ENCODE measurements around the gene VSX1.

VSX1 gene

DNA sequence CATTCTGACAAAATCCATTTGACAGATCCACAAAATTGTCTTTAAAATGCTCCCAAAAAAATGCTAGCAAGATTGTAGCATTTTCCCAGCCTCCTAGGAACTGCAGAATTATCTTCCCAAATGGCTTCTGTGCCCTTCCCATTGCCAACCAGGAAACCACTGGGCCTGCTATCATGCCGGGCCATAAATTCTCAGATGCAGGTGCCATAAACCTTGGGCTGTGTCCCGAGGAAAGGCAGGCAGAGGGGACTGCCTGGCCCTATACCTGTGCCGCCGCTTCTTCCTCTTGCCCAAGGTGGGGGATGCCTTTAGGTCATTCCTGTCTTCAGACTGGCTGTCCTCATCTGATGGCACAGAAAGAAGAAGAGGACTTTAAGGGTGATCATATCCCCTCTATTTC lies 2.8 kb downstream of the VSX1 start:
- Mint-ChIP-seq H3K4me1 (ENCODE audit: low read depth) (peaks cover 36% of the 10 kb centered on the region), H3K4me3 (no peak overlapping the region), H3K9me3 (no peaks in the 10 kb centered on the region), H3K27ac (no peak overlapping the region), H3K36me3 (ENCODE audit: low read depth) (no peaks in the 10 kb centered on the region), H3K27me3 (peaks cover 82% of the 10 kb centered on the region)

DNA sequence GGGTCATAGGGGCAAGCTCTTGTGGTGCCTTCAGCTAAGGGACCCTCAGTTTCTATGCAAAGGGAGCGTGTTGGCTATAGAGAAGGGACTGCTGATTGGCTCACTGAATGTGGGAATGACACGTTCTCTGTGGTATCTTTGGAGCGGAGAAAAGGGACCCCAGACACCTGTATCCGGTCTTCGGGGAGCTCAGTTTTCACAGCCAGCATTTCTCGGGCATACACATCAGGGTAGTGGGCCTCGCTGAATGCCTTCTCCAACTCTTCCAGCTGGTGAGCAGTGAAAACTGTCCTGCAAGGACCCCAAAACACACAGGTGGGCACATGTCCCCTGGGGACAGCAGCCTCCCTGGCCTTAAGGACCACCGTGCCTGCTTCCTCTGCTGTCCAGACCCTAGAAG lies 3.3 kb downstream of the VSX1 start:
- no peaks in the 10 kb centered on the region for H3K36me3 Mint-ChIP-seq (ENCODE audit: low read depth)
- H3K27ac Mint-ChIP-seq = no peak overlapping the region
- peaks cover 80% of the 10 kb centered on the region for H3K27me3 Mint-ChIP-seq
- no peak overlapping the region for H3K4me3 Mint-ChIP-seq
- H3K4me1 Mint-ChIP-seq (ENCODE audit: low read depth) = peaks cover 31% of the 10 kb centered on the region
- no peaks in the 10 kb centered on the region for H3K9me3 Mint-ChIP-seq

GRCh38 chr20:25077610-25078169 lies 4.3 kb downstream of the VSX1 start:
- Mint-ChIP-seq H3K27ac (no peak overlapping the region), H3K4me1 (ENCODE audit: low read depth) (peaks cover 26% of the 10 kb centered on the region), H3K27me3 (peaks cover 79% of the 10 kb centered on the region), H3K36me3 (ENCODE audit: low read depth) (no peaks in the 10 kb centered on the region), H3K9me3 (no peaks in the 10 kb centered on the region), H3K4me3 (peak overlapping the region; percentile 20)

DNA sequence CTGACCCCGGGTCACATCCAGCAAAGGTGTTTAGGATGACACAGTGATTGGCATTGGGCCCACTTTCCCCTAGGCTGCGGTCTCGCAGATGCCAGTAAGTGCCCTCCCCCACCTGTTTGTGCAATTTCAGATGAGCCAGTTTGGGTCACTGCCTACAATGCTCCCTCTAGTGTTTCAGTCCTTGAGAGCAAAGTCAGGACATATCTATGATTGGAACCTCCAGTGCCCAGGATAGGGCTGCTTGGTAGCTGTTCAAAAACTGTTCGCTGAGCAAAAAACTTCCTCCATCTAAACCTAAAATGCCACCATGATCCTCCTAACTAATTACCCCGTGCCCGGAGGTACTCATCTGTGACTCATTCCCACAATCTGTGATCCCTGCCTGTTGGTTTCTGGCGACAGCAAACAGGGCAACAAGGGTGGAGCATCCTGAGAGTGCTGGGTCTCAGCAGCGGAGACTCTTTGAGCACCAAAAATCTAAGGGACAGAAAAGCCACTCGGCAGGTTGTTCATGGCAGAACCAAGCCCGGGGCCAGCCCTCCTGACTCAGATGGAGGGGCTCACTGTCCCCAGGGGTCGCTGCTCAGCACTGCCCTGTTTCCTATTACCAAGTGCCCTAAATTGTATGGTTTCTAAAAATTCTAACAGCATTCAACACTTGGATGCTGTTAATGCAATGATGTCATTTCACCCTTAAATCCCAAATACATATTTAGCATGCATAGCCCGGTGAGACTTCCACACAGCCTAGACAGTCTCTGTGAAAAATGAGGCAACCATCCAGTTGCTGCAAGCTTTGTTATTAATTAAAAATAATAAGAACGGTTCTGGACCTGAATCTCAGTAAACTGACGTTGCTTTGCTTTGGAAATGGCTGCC lies 5.0 kb downstream of the VSX1 start:
- peaks cover 19% of the 10 kb centered on the region for H3K4me1 Mint-ChIP-seq (ENCODE audit: low read depth)
- peaks cover 78% of the 10 kb centered on the region for H3K27me3 Mint-ChIP-seq
- H3K9me3 Mint-ChIP-seq = no peaks in the 10 kb centered on the region
- H3K4me3 Mint-ChIP-seq = peak overlapping the region; percentile 20
- H3K27ac Mint-ChIP-seq = no peak overlapping the region
- no peaks in the 10 kb centered on the region for H3K36me3 Mint-ChIP-seq (ENCODE audit: low read depth)

DNA sequence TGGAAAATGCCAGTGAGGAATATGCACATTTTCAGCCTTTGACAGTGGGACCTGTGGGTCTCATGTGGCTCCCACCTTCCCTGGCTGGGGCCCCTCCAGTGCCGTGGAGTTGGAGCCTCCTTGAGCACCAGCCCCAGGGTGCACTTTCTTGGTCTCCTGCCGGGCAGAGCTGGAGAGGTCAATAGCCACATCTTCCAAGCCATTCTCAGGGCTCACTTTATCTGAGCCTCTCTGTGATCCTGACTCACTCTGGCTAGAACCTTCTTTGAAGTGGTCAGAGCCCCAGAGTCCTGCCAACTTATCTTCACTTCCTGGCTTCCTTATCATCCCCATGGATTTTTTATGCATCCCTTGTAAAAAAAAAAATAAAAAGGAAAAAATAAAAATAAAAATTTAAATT lies 5.7 kb downstream of the VSX1 start:
- no peak overlapping the region for H3K27ac Mint-ChIP-seq
- H3K36me3 Mint-ChIP-seq (ENCODE audit: low read depth) = no peaks in the 10 kb centered on the region
- no peaks in the 10 kb centered on the region for H3K9me3 Mint-ChIP-seq
- H3K4me1 Mint-ChIP-seq (ENCODE audit: low read depth) = peaks cover 19% of the 10 kb centered on the region
- no peak overlapping the region for H3K4me3 Mint-ChIP-seq
- H3K27me3 Mint-ChIP-seq = peaks cover 83% of the 10 kb centered on the region

- Mint-ChIP-seq H3K9me3 (no peaks in the 10 kb centered on the region), H3K4me3 (no peak overlapping the region), H3K27me3 (peaks cover 76% of the 10 kb centered on the region), H3K27ac (no peak overlapping the region), H3K4me1 (ENCODE audit: low read depth) (peaks cover 15% of the 10 kb centered on the region), H3K36me3 (ENCODE audit: low read depth) (no peaks in the 10 kb centered on the region)
These were observed 8.4 kb downstream of the VSX1 start for GRCh38 chr20:25073544-25073943.

DNA sequence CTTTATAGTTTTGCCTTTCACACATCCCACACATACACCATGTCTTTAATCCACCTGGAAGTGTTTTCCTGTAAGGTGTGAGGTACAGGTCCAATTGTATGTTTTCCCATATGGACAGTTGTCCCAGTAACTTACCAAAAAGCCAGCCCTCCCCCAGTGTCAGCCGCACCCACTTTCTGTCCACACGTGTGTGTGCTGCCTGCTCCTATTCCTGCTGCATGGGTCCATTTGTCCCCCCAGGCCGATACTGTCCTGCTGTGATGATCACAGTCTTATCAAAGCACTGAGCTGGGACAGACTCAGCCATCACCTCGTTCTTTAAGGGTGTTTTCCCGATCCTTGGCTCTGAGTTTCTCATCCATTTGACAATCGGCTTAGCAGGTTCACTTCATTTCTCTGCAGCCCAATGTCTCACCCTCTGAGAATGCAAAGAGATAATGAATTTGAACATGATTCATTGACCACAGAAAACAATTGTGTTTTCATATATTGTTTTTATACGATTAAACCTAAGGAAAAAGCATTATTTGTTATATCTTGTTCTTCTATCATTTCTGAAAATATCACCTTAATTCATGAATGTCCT lies 9.6 kb downstream of the VSX1 start:
- no peak overlapping the region for H3K4me3 Mint-ChIP-seq
- H3K27ac Mint-ChIP-seq = no peak overlapping the region
- peaks cover 7% of the 10 kb centered on the region for H3K4me1 Mint-ChIP-seq (ENCODE audit: low read depth)
- no peaks in the 10 kb centered on the region for H3K9me3 Mint-ChIP-seq
- H3K36me3 Mint-ChIP-seq (ENCODE audit: low read depth) = no peaks in the 10 kb centered on the region
- peaks cover 65% of the 10 kb centered on the region for H3K27me3 Mint-ChIP-seq

GRCh38 chr20:25071734-25072133 lies 10.2 kb downstream of the VSX1 start:
- Mint-ChIP-seq H3K36me3 (ENCODE audit: low read depth) (no peaks in the 10 kb centered on the region), H3K27me3 (peaks cover 59% of the 10 kb centered on the region), H3K27ac (no peak overlapping the region)

GRCh38 chr20:25070821-25071473 lies 11.0 kb downstream of the VSX1 start:
- Mint-ChIP-seq H3K27me3 (peaks cover 58% of the 10 kb centered on the region), H3K36me3 (ENCODE audit: low read depth) (no peaks in the 10 kb centered on the region), H3K9me3 (no peaks in the 10 kb centered on the region), H3K4me3 (no peak overlapping the region), H3K4me1 (ENCODE audit: low read depth) (peaks cover 1% of the 10 kb centered on the region), H3K27ac (no peak overlapping the region)

More at GRCh38 chr20:25071734-25072133, 10.2 kb downstream of the VSX1 start:
- no peak overlapping the region for H3K4me3 Mint-ChIP-seq
- peaks cover 1% of the 10 kb centered on the region for H3K4me1 Mint-ChIP-seq (ENCODE audit: low read depth)
- no peaks in the 10 kb centered on the region for H3K9me3 Mint-ChIP-seq

GRCh38 chr20:25067102-25067987 lies 14.6 kb downstream of the VSX1 start:
- Mint-ChIP-seq H3K4me3 (no peak overlapping the region), H3K4me1 (ENCODE audit: low read depth) (peaks cover 3% of the 10 kb centered on the region), H3K27me3 (peaks cover 27% of the 10 kb centered on the region), H3K27ac (no peak overlapping the region), H3K9me3 (no peaks in the 10 kb centered on the region), H3K36me3 (ENCODE audit: low read depth) (no peaks in the 10 kb centered on the region)

DNA sequence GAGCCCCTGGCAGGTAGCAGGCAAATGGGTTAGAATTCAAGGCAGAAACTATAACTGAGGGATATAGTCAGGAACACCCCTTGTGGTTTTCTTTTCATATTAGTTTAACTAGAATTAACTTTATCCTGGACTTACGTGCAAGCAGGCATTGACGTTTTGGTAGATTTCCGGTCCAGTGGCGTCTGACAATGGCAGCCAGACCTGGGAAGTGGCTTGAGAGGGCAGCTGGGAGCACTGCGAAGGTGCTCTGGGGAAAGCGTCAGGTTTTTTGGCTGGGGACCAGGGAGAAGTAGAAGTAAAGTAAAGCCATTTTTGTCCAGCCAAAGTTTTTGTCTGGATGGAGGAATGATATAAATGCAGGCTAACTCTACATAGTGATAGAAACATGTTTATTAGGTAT lies 15.6 kb downstream of the VSX1 start:
- H3K27ac Mint-ChIP-seq = no peak overlapping the region
- no peaks in the 10 kb centered on the region for H3K36me3 Mint-ChIP-seq (ENCODE audit: low read depth)
- peaks cover 3% of the 10 kb centered on the region for H3K4me1 Mint-ChIP-seq (ENCODE audit: low read depth)
- H3K27me3 Mint-ChIP-seq = peaks cover 19% of the 10 kb centered on the region
- no peak overlapping the region for H3K4me3 Mint-ChIP-seq
- no peaks in the 10 kb centered on the region for H3K9me3 Mint-ChIP-seq

DNA sequence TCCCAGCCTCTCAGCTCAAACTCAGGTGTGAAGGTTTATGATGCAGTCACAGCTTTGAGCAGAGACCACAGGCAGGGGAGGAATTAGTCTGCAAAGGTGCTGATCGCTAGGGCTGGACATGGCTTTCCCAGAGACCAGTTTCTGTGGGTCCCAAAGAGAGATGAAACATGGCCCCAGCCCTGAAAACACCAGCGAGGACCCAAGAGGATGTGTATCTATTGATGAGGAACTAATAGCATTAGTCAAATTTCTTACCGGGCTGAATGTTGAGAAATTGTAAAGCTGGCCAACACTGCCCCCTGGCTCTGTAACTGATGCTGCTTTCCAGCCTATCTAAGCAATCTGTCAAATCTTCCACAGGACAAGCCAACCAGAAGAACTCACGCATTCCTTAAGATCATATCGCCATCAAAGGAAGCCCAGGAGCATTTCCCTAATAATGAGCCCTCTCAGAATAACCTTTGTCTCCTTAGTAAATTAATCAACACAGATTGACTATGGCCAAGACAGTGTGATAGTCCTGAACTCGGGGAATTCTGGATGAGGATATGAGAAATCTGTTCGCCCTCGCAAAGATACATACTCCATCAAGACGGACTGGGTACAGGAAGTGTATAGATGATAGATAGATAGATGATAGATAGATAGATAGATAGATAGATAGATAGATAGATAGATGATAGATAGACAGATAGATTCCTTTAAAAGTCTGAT lies 16.2 kb downstream of the VSX1 start:
- Mint-ChIP-seq H3K27ac (no peak overlapping the region), H3K4me1 (ENCODE audit: low read depth) (peaks cover 3% of the 10 kb centered on the region)

DNA sequence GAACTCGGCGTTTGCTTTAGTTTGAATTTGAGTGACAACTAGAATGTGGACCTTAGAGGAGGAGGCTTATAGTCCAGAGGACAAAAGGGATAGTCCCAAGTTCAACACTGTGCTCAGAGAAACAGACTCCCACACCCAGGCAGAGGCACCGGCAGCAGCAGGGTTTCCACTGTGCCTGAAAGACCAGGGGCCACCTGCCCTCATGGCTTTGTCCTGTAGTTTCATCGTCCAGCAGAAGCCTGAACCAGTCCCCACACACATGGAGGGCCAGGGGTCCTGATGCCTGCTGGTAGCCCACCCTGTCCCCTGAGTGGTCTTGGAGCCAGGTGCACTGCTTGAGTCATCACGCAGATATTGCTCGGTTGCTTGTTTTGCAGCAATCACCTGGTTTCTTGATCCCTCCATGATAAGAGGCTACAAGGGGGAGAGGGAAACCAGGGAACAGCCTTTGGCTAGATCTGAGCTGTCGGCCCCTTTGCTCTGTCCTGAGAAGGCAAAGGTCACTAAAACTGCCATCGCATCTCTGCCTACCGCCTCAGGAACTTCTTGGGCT lies 16.8 kb downstream of the VSX1 start:
- Mint-ChIP-seq H3K4me3 (no peak overlapping the region), H3K27me3 (peaks cover 12% of the 10 kb centered on the region), H3K27ac (no peak overlapping the region), H3K9me3 (no peaks in the 10 kb centered on the region), H3K36me3 (ENCODE audit: low read depth) (no peaks in the 10 kb centered on the region), H3K4me1 (ENCODE audit: low read depth) (peaks cover 3% of the 10 kb centered on the region)

More for the DNA sequence above, 16.2 kb downstream of the VSX1 start:
- H3K9me3 Mint-ChIP-seq = no peaks in the 10 kb centered on the region
- H3K27me3 Mint-ChIP-seq = peaks cover 13% of the 10 kb centered on the region
- no peaks in the 10 kb centered on the region for H3K36me3 Mint-ChIP-seq (ENCODE audit: low read depth)
- H3K4me3 Mint-ChIP-seq = no peak overlapping the region
